K562 treated with DMSO at 1 percent for 4 hours (cell line): ENCODE data around the gene EIF3C. TPM values are rescaled to one million over a fixed set of nuclear protein-coding genes. Genes with fewer than 3 reads are reported as not detected.

Source experiments
- total RNA-seq: library from RNA; unstranded; fragments of 300-600 nt; gene quantifications from 2 replicates; pipeline ENCODE4 v1.2.3, GENCODE V29; 2022; ENCODE audit not compliant: insufficient read depth

Gene EIF3C
- 236 and 351 TPM in 2 replicates for total RNA-seq

GRCh38 chr16:28711220-28712083 lies at the start of gene EIF3C:
Gene EIF3C, plus strand, starts transcription at chr16:28711464. Its CDS starts 223 bp downstream, at chr16:28711687.

GRCh38 chr16:28751487-28751886 lies 40.2 kb downstream of the EIF3C start, which contains the start of gene NPIPB9:
Gene NPIPB9, plus strand, starts transcription at chr16:28751787.

Other genes starting within 250 kb of the EIF3C start
- gene NPIPB7, start 239.1 kb upstream of the EIF3C start, total RNA-seq, result not detected in 2 replicates
- 52.3 and 57.5 TPM in 2 replicates for gene CLN3, start 219.4 kb upstream of the EIF3C start, total RNA-seq
- gene APOBR, start 216.8 kb upstream of the EIF3C start, total RNA-seq, result 6.0 and 6.2 TPM in 2 replicates
- gene IL27, start 204.6 kb upstream of the EIF3C start, total RNA-seq, result not detected in 2 replicates
- gene NUPR1, start 172.5 kb upstream of the EIF3C start, total RNA-seq, result 105 and 134 TPM in 2 replicates
- 31.0 and 40.5 TPM in 2 replicates for gene SGF29, start 157.5 kb upstream of the EIF3C start, total RNA-seq
- gene SULT1A2, start 114.4 kb upstream of the EIF3C start, total RNA-seq, result 4.2 and 4.7 TPM in 2 replicates
- gene SULT1A1, start 101.4 kb upstream of the EIF3C start, total RNA-seq, result 84.6 and 95.3 TPM in 2 replicates
- not detected in 2 replicates for gene NPIPB8, start 73.4 kb upstream of the EIF3C start, total RNA-seq
- 0.80 and 1.1 TPM in 2 replicates for gene NPIPB9, start 40.3 kb downstream of the EIF3C start, total RNA-seq
- gene ATXN2L, start 111.5 kb downstream of the EIF3C start, total RNA-seq, result 242 and 282 TPM in 2 replicates
- 252 and 257 TPM in 2 replicates for gene TUFM, start 134.9 kb downstream of the EIF3C start, total RNA-seq
- gene SH2B1, start 152.4 kb downstream of the EIF3C start, total RNA-seq, result 43.6 and 52.7 TPM in 2 replicates
- 5.5 and 7.3 TPM in 2 replicates for gene ATP2A1, start 167.0 kb downstream of the EIF3C start, total RNA-seq
- 13.0 and 13.3 TPM in 2 replicates for gene RABEP2, start 213.8 kb downstream of the EIF3C start, total RNA-seq
- 3.8 and 6.8 TPM in 2 replicates for gene CD19, start 220.5 kb downstream of the EIF3C start, total RNA-seq
- 28.8 TPM in 2 replicates for gene NFATC2IP, start 239.5 kb downstream of the EIF3C start, total RNA-seq